NCI-H524 (cell line): ENCODE data around the gene EYA2.

Experiments
- DNase-seq, 2 experiments: peaks; one replicate each; lab custom pipeline; 2025; lab: John Stamatoyannopoulos, UW

Gene EYA2

DNA sequence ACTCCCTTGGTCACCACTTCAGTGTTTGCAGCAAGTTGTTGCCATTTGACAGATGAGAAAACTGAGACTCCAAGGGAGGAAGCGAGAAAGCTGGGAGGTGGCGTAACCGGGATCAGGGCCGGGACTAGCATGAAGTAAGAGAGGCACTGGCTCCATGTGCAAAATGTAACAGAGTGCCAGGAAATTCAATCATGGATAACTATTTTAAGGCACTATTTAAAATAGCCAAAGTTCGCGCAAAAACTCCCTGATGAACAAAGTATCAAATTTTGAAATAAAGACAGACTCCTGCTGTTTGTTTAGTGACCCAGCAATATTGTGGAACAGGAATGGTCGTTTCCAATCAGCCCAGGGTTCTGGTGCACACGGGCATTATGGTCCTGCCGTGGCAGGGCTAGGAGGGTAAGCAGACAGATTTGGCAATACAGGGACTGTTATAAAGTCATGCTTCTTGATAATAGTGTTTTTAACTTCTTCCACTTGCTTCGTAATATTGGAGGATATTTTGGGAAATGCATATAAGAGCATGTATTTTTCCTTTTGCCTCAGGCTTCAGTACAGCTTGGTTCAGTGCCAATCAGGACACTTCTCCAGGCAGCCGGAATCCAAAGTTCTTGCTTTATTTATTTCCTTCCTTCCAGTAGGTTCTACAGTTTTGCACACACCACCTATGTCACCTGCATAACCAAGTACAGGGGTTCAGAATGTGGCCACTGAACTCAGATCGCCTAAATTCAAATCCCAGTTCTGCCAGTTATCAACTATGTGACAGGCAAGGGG, 141.6 kb downstream of the EYA2 start:
- DNase-seq: no peak

DNA sequence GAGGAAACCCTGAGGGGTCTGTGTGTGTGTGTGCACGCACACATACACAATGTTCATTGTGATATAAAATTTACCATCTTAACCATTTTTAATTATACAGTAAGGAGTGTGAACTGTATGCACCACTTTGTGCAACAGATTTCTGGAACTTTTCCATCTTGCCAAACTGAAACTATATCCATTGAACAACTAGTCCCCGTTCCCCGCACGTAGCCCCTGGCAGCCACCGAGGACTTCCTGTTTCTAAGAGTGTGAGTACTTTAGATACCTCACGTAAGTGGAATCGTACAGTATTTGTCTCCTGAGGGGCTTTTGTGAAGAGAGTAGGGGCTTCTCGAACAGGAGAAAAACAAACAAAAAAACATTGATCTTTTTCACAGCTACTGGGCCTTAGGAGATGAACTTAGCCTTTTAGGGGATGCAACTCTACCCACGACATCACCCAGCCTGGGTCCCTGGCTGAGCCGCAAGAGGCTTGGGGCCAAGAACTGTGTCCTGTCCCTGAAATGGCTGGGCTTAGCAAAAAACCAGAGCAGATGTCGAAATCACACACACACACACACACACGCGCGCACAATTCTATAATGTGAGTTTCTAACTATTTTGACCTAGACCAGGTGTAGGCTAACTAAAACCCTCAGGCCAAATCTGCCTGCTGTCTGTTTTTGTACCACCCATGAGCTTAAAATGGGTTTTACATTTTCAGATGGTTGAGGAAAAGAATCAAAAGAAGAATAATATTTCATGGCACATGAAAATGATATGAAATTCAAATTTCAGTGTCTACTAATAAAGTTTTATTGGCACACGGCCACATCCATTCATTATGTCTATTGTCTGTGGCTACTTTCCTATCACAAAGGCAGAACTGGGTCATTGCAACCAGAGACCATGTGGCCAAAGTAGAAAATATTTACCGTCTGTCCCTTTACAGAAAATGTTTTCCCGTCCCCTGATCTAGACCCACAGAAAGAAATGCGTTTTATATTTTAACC, 144.2 kb downstream of the EYA2 start:
- DNase-seq: no peak

DNA sequence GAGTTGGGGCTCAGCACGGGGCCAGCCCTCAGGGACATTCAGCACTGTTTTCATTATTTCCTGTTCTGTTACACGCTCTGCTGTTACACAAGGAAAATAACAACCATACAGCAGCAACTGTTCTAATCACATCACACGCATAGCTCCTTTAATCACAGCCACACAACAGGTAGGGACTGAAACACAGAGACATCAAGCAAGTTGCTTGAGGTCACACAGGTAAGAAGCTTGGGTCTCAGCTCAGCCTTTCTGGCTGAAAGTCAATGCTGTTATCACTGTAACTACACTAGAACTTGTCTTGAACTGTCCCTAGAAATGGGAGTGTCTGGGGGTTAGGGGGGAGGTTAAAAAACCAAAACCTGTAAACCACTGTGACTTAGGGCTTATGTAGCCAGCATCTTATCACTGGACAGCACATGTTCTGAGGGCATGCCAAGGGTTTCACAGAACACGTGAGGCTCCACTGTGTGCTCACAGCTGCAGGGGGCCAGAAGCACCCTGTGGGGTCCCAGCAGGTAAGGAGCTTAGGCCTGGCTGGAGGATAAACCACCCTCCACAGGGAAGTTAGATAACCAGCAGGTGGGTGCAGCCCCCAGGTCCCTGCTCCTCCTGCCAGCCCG, 146.0 kb downstream of the EYA2 start:
- DNase-seq: no peak

DNA sequence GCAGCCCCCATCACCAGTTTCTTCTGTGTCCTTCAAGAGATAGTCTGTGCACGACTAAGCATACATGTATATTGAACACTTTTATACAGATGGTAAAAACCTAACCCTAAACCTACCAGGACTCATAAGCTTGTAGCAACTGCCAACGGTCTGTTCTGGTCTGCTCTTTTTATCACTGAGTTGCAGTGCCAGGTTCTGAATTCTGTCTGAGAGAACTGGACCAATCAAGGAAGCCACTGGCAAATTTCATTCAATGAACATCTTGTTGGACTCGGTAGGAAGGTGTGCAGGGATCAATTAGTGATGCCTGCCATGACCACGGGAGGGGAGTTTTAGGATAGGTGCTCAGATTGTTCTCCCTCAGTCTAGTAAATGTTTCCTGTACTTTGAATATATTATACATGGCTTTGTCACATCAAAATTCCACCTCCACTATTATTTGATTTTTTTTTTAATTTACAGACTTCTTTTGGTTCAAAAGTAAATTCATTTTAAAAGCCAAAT, 146.8 kb downstream of the EYA2 start:
- DNase-seq: no peak

DNA sequence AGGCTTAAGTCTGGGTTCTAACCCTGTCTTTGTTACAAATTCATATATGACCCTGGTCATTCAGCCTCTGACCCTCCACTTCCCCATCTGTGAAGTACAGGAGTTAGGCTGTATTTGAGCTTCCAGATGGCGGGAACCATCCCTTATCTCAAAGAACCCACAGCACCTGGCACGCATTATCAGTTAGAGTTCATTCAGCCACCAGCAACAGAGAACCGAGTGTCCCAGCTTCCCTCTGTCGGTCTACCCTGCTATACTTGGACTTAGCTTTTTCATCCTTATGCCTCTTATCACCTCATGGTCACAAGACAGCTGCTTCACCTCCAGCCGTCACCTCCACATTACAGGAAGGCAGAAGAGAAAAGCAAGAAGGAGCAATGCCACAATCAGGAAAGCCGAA, 147.8 kb downstream of the EYA2 start:
- no peak for DNase-seq

DNA sequence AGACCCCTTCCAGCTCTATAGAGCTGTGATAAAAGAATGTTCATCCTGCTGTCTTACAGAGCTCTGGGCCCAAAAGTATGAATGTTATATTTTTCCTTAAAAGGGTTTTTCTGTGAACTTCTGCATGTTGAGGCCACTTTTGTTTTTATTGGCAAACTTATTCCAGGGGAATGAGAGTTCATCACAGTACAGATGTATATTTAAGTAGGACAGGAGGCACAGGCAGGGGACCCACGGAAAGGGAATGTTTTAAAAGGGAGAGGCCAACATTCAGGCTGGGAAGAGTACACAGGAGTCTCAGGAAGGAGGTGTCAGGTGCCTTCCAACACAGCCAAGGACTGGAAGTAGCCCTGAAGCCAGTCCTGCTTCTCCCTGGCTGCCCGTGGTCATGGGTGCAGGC, 148.4 kb downstream of the EYA2 start:
- no peak for DNase-seq

DNA sequence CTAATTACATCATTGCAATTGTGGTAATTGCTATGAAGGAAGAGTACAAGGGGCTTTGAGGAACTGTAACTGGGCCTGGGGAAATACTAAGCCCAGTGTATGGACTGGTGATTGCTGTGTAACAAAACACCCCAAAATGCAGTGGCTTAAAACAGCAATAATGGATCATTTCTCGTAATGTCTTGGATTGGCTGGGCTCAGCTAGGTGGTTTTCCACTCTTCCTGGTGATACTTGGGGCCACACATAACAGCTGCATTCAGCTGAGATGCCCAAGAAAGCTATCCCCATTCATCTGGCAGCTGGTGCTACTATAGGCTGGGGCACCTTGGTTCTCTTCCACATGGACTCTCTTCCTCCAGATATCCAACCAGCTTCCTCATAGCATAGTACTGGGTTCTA, 150.3 kb downstream of the EYA2 start:
- no peak for DNase-seq

DNA sequence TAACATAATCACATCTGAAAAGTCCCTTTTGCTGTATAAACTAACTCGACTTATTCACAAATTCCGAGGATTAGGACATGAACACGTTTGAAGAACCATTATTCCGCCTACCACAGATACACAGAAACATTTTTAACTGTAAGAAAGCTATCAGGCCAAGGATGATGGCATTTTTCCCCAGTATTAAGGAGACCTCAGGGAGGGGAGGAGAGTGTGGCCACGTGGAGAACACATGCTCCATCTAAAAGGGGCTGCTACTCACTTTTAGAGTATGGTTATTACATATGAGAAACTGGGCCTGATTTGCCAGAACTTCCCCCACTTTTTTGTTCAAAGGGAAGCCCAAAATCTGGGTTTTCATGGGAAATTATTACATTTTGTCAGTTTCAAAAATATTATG, 153.4 kb downstream of the EYA2 start:
- no peak for DNase-seq

DNA sequence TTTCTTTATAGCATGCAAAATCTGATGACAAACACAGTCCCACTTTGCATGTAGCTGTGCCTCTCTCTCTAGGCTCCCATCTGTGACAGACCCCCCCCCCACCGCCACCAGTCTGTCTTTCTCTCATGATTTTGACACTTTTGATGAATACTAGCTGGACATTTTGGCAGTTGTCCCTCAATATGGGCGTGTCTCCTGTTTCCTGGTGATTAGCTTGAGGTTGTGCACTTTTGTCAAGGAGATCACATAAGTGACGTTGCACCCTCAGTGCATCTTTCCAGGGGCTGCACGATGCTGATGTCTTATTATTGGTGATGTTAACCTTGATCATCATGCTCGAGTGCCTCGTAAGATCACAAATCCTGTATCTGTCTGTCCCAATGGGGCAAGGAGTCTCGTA, 155.1 kb downstream of the EYA2 start:
- no peak for DNase-seq

DNA sequence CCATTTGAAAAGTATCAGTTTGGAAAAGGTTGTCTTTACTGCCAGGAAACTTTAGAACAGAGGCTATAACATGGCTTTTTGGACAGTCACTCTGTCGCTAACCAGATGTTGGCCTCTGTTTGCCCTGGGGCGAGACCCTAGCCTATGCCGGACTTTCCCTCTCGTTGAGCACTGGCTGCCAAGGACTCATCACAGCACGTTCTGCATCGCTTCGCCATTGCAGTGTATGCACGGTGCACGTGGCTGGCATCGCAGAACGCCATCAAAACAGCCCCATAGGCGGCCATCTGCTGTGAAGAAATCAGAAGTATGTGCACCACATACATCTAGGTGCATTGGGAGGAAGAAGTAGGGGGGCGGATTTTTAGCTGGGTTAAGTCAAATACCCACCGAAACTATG, 156.4 kb downstream of the EYA2 start:
- no peak for DNase-seq

DNA sequence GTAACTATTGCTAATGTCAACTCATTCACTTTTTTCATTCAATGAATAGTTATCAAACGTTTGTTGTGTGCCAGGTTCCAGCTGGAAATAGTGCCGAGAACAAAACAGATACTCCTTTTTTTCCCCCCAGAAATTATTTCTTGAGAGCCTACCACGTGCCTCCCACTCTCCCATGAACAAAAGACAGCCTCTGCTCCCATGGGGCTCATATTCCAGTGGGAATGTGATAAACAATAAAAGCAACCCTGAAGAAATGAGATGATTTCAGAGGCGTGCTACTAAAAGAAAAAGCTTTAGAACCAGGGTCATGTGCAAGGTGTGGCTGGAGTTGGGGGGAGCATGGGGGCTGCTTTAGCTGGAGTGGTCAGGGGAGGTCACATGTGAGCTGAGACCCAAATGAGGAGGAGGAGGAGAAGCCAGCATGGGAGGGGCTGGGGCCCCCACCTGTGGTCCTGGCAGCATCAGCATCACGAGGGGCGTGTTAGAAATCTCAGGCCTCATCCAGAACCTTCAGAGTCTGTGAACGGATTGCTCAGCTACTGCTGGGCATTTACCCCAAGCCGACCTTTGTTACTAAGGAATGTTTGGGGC, 157.4 kb downstream of the EYA2 start:
- DNase-seq: no peak

DNA sequence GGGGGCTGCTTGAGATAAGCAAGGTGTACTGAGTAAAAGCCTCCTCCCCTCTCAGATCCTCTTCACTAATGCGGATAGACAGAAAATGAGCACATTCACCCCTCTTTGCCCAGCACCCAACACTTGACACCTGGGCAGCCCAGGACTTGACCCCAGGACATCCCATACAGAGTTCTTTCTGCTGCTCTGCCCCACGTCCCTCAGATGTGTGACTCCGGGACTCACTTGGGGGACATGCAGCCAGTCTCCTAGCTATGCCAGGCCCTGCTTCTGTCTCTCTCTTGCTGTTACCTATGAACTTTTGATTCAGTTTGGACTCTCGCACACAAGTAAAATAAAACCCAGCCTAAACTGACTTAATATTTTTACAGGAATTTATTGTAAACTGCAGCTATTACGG, 159.9 kb downstream of the EYA2 start:
- DNase-seq: no peak

DNA sequence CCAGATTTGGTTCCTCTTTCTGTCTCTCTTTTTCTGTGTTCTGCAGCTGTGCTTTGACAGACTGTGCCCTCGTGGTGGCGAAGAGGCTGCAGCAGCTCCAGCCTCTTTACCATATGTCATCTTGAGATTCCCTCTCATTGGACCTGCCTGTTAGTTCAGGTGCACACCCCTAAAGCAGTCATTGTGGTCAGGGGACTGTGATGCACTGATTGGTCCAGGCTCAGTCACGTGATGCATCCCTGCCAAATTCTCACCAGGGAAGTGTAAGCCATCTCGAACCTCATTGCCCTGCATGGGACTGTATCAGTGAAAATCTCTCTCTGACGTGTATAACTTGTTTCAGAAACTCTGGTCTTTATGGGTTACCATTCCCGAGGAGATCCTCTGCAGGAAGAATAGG, 160.3 kb downstream of the EYA2 start:
- DNase-seq: no peak

DNA sequence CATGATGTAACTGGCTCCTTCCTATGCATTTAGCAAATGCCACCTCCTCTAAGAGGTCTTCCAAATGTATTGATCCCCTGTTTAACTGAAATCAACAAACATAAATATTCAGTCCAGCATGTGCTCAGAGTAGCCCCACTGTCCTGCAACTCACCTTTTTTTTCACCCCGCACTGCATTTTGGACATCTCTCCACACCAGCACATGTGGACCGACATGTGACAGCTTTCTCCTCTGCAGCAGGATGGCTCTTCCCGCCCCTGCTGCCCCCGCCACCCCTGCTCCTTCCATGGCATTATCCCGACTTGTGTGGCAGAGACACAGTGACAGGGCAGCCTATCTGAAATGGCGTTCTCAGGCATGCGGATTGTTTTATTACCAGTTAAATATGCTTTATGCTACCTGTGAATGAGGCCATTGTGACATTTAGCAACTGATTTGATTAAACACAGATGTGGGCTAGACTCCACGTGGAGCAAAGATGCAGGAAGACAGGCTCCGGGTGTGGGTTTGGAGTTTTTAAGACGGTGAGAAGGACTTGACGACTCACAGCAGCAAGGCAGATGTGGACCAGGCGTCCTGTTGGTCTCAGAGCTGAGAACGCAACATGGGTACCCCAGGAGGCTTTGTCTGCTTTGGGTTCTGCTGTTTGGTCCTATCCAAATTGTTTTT, 161.2 kb downstream of the EYA2 start:
- no peak for DNase-seq

DNA sequence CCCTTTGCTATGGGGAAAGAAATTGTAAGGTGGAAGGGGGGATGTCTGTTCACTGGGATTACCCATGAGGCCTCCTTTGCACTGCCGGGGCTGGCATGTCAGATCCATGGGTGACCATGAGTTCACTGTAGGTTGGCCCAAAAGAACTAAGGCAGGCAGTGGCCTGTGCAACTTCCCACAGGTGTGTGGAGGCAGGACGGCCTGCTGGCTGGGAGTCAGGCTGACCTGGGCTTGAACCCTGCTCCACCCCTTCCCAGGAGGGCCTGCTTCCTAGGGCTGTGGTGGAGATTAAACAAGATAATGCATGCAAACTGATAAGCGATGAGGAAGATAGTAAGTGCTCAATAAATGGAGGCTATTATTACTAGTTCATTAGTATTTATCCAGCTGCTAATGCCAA, 163.0 kb downstream of the EYA2 start:
- no peak for DNase-seq

DNA sequence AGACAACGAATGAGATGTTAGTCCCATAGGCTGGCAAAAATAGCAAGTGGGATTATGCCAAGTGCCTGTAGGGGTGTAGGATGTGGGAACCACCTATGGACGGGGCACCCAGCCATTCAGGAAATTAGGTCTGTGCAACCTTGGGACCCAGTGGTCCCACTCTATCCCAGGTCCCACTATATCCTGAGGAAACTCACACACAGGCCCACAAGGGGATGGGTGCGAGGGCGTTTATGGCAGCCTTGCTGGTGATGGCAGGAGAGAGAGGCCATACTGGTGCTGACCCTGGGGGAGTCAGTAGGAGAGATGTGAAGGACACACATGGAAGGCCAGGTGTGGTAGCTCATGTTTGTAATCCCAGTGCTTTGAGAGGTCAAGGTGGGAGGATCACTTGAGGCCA, 163.6 kb downstream of the EYA2 start:
- no peak for DNase-seq

DNA sequence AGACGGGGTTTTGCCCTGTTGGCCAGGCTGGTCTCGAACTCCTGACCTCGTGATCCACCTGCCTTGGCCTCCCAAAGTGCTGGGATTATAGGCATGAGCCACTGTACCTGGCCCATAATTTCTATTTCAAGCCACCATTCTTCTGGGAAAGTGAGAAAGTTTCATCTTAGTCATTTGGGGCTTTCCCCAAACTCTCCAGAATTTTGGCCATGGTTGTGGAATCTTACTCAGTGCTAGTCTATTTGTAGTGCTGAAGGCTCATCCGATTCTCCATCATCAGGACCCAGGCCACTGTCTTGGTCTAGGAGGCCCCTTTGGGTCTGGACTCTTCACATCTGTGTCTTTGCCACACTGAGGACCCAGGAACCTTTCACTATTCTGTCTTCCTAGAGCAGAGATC, 164.9 kb downstream of the EYA2 start:
- no peak for DNase-seq

DNA sequence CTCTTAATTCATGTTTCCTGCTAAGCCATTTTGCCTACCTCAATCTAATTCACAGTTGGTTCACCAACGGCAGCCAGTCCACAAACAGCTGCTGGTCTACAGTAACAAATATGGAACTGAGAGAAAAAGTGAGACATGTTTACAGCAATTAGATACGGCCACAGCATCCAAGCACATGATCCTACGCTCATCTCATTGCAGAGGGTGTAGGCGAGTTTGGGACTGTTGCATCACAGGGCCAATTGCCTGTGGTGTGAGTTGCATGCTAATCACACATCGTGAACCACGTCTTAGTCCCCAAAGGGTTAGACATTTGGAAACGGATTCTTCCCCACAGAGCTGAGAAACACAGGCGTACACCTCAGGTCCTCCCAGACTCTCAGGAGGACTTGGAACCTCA, 166.9 kb downstream of the EYA2 start:
- no peak for DNase-seq

DNA sequence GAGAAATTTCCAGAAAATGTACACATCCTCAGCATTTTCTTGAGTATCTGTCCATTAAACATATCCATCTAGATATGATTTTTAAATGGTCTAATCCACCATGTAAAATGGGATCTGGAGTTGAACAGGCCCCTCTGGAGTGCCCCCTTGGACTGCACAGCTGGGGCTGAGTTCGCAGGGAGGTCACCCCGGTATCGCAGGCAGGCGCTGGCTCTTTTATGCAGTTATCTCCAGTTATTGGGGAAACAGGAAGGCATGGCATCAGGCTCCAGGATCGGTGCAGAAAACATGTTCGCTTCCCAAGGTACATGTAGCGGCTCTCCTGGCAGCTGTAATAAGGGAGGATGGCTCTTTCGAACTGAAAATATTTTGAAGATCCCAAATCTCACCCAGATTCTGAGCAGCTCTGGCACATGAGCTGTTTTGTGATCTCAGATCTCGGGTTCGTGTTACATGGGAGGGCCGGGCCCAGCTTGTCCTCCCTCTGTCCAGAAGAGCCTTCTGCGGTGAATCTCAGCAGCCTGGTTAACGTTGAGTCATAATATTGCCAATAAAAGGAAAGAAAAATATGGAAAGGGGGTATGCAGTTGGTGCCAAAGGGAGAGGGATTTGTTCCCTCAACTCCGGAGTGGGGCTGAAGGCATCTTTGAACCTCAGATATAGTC, 167.7 kb downstream of the EYA2 start:
- DNase-seq: no peak

DNA sequence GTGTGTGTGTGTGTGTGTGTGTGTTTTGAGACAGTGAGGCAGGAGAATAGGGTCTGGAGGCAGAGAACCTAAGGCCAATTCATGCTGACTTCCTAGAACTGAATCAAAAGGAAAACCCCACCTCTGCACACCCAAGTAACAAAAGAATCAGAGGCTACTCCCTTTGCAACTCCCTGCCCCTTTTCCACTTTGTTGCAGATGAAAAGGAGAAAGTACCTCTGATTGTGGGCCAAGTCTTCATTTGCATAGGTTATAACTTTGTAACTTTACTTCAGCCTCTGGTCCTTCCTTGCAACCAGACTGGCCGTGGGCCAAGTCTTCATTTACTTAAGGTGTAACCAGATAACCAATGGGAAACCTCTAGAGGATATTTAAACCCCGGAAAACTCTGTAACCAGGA, 168.8 kb downstream of the EYA2 start:
- DNase-seq: no peak

DNA sequence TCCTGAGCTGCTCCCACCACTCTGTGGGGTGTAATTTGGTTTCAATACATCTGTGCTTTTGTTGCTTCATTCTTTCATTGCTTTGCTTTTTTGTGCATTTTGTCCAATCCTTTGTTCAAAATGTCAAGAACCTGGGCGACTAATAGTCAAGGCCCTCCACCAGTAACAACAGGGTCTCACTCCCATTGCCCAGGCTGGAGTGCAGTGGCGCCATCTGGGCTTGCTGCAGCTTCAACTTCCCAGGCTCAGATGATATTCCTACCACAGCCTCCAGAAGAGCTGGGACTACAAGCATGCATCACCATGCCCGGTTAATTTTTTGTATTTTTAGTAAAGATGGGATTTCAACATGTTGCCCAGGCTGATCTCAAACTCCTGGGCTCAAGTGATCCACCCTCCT, 169.2 kb downstream of the EYA2 start:
- no peak for DNase-seq
